ENCODE results near the gene INKA1. TPM values are rescaled to one million over a fixed set of nuclear protein-coding genes. Genes with fewer than 3 reads are reported as not detected.

Gene INKA1
- total and polyA plus RNA-seq, 4 donors, result 0.84 to 4.2 (median 1.2) TPM

GRCh38 chr3:49839193-49839809 is 36.2 kb downstream of the INKA1 start (continued):
- TF ChIP-seq, protein P1, sequence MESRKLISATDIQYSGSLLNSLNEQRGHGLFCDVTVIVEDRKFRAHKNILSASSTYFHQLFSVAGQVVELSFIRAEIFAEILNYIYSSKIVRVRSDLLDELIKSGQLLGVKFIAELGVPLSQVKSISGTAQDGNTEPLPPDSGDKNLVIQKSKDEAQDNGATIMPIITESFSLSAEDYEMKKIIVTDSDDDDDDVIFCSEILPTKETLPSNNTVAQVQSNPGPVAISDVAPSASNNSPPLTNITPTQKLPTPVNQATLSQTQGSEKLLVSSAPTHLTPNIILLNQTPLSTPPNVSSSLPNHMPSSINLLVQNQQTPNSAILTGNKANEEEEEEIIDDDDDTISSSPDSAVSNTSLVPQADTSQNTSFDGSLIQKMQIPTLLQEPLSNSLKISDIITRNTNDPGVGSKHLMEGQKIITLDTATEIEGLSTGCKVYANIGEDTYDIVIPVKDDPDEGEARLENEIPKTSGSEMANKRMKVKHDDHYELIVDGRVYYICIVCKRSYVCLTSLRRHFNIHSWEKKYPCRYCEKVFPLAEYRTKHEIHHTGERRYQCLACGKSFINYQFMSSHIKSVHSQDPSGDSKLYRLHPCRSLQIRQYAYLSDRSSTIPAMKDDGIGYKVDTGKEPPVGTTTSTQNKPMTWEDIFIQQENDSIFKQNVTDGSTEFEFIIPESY (IDR thresholded peaks at IDR 0.05), result no peak
- peak; percentile 56 for TF ChIP-seq YY1 (IDR thresholded peaks at IDR 0.05)
- TF ChIP-seq, protein P2, sequence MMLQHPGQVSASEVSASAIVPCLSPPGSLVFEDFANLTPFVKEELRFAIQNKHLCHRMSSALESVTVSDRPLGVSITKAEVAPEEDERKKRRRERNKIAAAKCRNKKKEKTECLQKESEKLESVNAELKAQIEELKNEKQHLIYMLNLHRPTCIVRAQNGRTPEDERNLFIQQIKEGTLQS (IDR thresholded peaks at IDR 0.05), result no peak
- peak; percentile 30 to 40 for TF ChIP-seq RXRA (IDR thresholded peaks at IDR 0.05)
- TF ChIP-seq EGR1 (IDR thresholded peaks at IDR 0.05; ENCODE audit: low read depth in 2 of 2), result no peak

DNA sequence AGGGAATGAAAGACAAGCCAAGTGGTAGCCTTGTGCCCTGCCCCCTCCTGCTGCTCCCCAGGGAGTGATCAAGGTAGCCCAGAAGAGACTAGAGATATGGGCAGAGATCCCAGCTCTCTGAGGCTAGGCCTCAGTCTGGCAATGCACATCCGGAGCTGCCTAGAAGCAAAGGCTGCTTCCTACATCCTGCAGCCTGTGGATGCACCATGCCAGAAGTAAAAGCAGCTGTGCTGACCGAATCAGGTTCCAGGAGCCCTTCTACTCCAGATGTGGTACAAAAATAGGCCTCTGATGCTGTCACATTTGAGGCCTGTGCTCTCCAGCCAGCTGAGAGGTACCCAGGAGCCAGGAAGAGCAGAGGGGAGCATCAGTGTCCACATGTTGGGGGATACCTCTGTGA is 37.3 kb downstream of the INKA1 start:
- Histone ChIP-seq H3K27me3 (ENCODE audit: control insufficient read depth in 4 of 4, insufficient read depth in 4 of 4, low read length in 3 of 4) (no peaks in the 10 kb centered on the region), H3K4me1 (ENCODE audit: control insufficient read depth in 4 of 4, insufficient read depth in 4 of 4, low read length in 3 of 4) (peaks cover 1 to 7% (median 6%) of the 10 kb centered on the region in 4 donors), H3K4me3 (ENCODE audit: low read depth in 1 of 3, low read length in 3 of 3) (no peak overlapping the region), H3K36me3 (ENCODE audit: control insufficient read depth in 4 of 4, insufficient read depth in 3 of 4, low read depth in 1 of 4, low read length in 3 of 4) (no peaks in the 10 kb centered on the region), H3K9me3 (ENCODE audit: control insufficient read depth in 4 of 4, low read length in 3 of 4) (no peaks in the 10 kb centered on the region), H3K27ac (ENCODE audit: low read depth in 1 of 2, low read length in 2 of 2) (no peak overlapping the region), H3K9ac (ENCODE audit: low read depth in 1 of 2, low read length in 2 of 2) (no peak overlapping the region)
- WGBS, result 73% methylated on average over 2 of the region's 2 CpGs
- TF ChIP-seq FOXA1 (IDR thresholded peaks at IDR 0.05) (no peak), RXRA (IDR thresholded peaks at IDR 0.05) (no peak), EGR1 (IDR thresholded peaks at IDR 0.05; ENCODE audit: low read depth in 2 of 2) (no peak), FOXA2 (IDR thresholded peaks at IDR 0.05) (no peak), HNF4A (conservative IDR thresholded peaks at IDR 0.05) (no peak), YY1 (IDR thresholded peaks at IDR 0.05) (no peak), CTCF (IDR thresholded peaks at IDR 0.05; ENCODE audit: low read depth, low read length, missing input control) (no peak), REST (IDR thresholded peaks at IDR 0.05) (no peak), JUND (IDR thresholded peaks at IDR 0.05) (no peak), NR2F2 (IDR thresholded peaks at IDR 0.05) (no peak), RAD21 (IDR thresholded peaks at IDR 0.05) (no peak), SP1 (IDR thresholded peaks at IDR 0.05) (no peak), TAF1 (conservative IDR thresholded peaks at IDR 0.05) (no peak), GABPA (IDR thresholded peaks at IDR 0.05 in 1 of 2, conservative IDR thresholded peaks at IDR 0.05 in 1 of 2) (no peak), HNF4G (IDR thresholded peaks at IDR 0.05) (no peak)
- TF ChIP-seq, protein P2 (IDR thresholded peaks at IDR 0.05), result no peak
- TF ChIP-seq, protein P1 (IDR thresholded peaks at IDR 0.05), result no peak
- TF ChIP-seq, protein P3, sequence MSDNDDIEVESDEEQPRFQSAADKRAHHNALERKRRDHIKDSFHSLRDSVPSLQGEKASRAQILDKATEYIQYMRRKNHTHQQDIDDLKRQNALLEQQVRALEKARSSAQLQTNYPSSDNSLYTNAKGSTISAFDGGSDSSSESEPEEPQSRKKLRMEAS (IDR thresholded peaks at IDR 0.05), result no peak
- DNase-seq (ENCODE audit: low spot score), result no peak

Data from liver (tissue), 9 donors.